ENCODE measurements around the gene ATP23. TPM values are rescaled to one million over a fixed set of nuclear protein-coding genes. Genes with fewer than 3 reads are reported as not detected.

Gene ATP23
- total RNA-seq, 4 donors from 2014 or later = 5.9 to 29.2 (median 12.5) TPM; not detected in 1

DNA sequence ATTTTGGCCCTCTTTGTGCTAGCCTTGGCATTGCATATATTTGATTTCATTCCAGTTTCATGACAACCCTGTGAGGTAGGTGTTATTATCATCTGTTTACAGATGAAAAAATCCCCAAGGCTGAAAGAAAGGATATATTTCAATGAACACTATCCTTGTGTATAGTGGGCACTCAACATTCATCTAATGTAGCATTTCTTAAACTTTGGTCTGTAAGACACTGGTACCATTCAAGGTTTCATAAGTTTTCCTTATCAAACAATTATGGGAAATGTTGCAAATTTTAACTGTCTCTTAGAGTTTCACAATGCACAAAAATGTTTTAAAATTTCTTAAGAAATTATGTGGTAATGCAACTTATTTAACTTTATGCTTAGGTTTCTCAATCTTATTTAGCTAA lies 44.3 kb downstream of the ATP23 start:
- TF ChIP-seq POLR2A (IDR thresholded peaks at IDR 0.05) = no peak
- TF ChIP-seq, protein P1, sequence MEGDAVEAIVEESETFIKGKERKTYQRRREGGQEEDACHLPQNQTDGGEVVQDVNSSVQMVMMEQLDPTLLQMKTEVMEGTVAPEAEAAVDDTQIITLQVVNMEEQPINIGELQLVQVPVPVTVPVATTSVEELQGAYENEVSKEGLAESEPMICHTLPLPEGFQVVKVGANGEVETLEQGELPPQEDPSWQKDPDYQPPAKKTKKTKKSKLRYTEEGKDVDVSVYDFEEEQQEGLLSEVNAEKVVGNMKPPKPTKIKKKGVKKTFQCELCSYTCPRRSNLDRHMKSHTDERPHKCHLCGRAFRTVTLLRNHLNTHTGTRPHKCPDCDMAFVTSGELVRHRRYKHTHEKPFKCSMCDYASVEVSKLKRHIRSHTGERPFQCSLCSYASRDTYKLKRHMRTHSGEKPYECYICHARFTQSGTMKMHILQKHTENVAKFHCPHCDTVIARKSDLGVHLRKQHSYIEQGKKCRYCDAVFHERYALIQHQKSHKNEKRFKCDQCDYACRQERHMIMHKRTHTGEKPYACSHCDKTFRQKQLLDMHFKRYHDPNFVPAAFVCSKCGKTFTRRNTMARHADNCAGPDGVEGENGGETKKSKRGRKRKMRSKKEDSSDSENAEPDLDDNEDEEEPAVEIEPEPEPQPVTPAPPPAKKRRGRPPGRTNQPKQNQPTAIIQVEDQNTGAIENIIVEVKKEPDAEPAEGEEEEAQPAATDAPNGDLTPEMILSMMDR (IDR thresholded peaks at IDR 0.05) = no peak
- no peak overlapping the region for H3K27ac ChIP-seq
- no peak for DNase-seq
- no peak overlapping the region for H3K4me3 ChIP-seq
- H3K27me3 ChIP-seq = no peaks in the 10 kb centered on the region
- H3K4me1 ChIP-seq = no peaks in the 10 kb centered on the region
- no peaks in the 10 kb centered on the region for H3K9me3 ChIP-seq
- H3K36me3 ChIP-seq = no peaks in the 10 kb centered on the region

DNA sequence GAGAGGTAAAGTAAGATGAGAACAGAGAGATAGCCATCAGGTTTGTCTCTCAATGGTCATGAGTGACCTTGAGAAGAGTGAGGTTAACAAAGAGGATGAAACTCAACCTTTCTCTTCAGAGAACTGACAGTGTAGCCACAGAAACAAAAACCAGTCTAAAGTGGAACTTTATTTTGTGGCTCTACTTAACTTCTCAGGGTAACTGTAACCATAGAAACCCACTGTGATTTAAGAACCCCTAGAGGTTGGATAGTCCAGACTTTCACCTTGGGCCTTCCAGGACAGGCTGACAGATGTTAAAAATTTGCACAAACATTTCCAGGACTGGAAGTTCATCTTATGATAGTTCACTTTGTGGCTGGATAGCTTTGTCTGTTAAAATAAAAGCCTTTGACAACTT lies 48.5 kb downstream of the ATP23 start:
- H3K4me3 ChIP-seq = no peak overlapping the region
- no peak overlapping the region for H3K27ac ChIP-seq
- TF ChIP-seq, protein P1 (IDR thresholded peaks at IDR 0.05) = no peak
- TF ChIP-seq POLR2A (IDR thresholded peaks at IDR 0.05) = no peak
- DNase-seq = no peak
- no peaks in the 10 kb centered on the region for H3K4me1 ChIP-seq
- no peaks in the 10 kb centered on the region for H3K27me3 ChIP-seq
- no peaks in the 10 kb centered on the region for H3K9me3 ChIP-seq
- H3K36me3 ChIP-seq = no peaks in the 10 kb centered on the region

DNA sequence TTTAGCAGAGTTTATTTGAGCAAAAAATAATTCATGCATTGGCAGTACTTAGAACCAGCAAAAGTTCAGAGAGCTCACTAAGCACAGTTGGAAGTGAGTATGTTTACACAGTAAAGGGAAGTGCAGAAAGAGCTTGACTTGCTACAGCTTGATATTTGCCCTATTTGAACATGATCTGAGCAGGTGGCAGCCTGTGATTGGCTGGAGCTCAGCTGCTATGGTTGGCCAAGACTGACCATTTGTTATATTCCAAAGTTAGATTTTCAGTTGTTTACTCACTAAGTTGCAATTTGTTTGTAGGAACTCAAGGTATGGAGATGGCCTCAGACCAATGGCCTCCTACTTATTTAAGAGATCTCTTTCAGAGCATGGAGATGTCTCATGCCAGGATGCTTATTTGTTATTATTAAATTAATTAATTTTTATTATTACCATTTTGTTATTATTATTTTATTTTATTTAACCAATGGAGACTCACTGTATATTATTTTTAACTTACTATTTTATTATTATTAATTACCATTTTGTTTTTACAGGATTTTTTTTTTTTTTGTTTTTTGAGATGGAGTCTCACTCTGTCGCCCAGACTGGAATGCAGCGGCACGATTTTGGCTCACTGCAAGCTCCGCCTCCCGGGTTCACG lies 49.0 kb downstream of the ATP23 start:
- no peak overlapping the region for H3K4me3 ChIP-seq
- TF ChIP-seq, protein P1 (IDR thresholded peaks at IDR 0.05) = no peak
- H3K27ac ChIP-seq = no peak overlapping the region
- no peaks in the 10 kb centered on the region for H3K27me3 ChIP-seq
- no peak for DNase-seq
- H3K36me3 ChIP-seq = no peaks in the 10 kb centered on the region
- H3K9me3 ChIP-seq = no peaks in the 10 kb centered on the region
- no peaks in the 10 kb centered on the region for H3K4me1 ChIP-seq

DNA sequence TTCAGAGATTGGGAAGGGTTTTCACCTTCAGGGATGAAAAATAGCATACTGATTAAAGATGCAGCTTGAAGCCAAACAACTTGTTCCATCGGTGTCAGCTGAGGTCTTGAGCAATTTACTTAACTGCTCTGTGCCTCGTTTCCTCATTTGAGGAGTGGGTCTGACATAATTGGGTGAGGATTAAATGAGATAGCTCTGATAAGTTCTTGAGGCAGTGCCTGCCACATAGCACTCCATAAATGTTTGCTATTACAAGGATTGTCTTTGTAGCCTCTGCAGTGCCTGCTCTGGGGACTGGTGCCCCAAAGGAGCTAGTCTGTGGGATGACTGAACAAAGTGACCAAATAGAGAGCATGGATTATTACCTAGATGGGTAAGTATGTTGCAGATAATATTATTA lies 50.6 kb downstream of the ATP23 start:
- no peak overlapping the region for H3K27ac ChIP-seq
- no peaks in the 10 kb centered on the region for H3K36me3 ChIP-seq
- DNase-seq = no peak
- no peaks in the 10 kb centered on the region for H3K27me3 ChIP-seq
- H3K4me3 ChIP-seq = no peak overlapping the region
- TF ChIP-seq, protein P1 (IDR thresholded peaks at IDR 0.05) = no peak
- no peaks in the 10 kb centered on the region for H3K4me1 ChIP-seq
- peaks cover 0 to 5% (median 1%) of the 10 kb centered on the region in 4 donors for H3K9me3 ChIP-seq

DNA sequence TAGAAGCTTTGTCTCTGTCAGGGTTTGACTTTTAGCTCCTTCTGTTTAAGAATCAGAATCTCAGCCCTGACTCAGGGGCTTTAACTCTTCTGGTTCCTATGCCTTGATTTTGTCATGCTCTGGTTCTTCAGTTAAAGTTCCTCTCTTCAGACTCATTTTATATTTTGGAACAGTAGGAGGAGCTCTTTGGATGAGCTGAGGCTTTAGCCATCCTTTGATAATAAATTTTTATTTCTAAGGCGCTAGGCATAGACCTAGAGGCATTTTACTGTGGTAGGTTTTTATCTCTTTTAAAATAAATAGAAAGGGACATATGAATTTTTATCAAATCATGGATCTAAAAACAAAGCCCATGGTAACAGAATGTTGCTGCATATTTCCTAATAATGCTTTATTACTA lies 51.7 kb downstream of the ATP23 start:
- Histone ChIP-seq H3K36me3 (no peaks in the 10 kb centered on the region), H3K9me3 (peaks cover 0 to 13% (median 4%) of the 10 kb centered on the region in 4 donors), H3K27ac (no peak overlapping the region), H3K4me1 (no peaks in the 10 kb centered on the region), H3K4me3 (no peak overlapping the region), H3K27me3 (no peaks in the 10 kb centered on the region)
- TF ChIP-seq POLR2A (IDR thresholded peaks at IDR 0.05) = no peak
- TF ChIP-seq, protein P1 (IDR thresholded peaks at IDR 0.05) = no peak
- DNase-seq = no peak

DNA sequence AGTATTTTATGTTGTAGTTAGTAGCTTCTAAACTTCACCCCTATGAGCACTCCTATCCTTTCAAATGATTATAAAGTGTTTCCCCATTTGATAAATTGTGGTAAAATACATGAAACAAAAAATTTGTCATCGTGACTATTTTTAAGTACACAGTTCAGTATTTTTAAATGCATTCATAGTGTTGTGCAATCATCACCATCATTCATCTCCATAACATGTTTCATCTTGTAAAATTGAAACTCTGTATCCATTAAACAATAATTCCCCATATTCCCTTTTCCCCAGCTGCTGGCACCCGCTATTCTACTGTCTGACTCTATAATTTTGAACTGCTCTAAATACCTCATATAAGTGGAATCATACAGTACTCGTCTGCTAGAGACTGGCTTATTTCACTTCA lies 52.5 kb downstream of the ATP23 start:
- TF ChIP-seq POLR2A (IDR thresholded peaks at IDR 0.05) = no peak
- TF ChIP-seq, protein P1 (IDR thresholded peaks at IDR 0.05) = no peak
- Histone ChIP-seq H3K27ac (no peak overlapping the region), H3K4me3 (no peak overlapping the region), H3K27me3 (no peaks in the 10 kb centered on the region), H3K36me3 (no peaks in the 10 kb centered on the region), H3K4me1 (no peaks in the 10 kb centered on the region), H3K9me3 (peaks cover 0 to 21% (median 6%) of the 10 kb centered on the region in 4 donors)
- DNase-seq = no peak
